ENCODE data around the gene ZNF483.
"Not testable (repeated sequence)": the region's sequence is repeated elsewhere in the genome, so short reads cannot be mapped to it uniquely, and the experiment has no call there.

Gene ZNF483

DNA sequence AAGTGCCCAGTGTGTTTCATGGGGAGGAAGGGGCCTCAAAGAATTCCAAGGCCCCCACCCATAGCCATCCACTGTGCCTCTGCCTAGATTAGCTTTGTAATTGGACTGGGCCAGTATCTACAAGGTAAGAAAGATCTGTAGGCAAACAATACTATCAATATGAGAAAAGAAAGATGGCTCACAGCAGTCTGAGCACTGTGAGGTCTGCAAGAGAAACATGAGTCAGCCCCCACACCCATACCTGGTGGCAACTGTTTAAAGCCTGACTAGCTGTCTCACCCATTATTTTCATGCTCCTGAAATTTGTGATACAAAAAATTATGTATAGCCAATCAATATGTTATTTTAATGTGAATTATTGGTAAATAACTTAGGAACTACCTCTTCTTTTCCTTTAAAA lies 10.0 kb upstream of the ZNF483 start:
- peaks cover 16% of the 10 kb centered on the region for H3K9me3 Mint-ChIP-seq
- H3K4me3 Mint-ChIP-seq, result no peak overlapping the region
- H3K4me1 Mint-ChIP-seq, result peaks cover 3% of the 10 kb centered on the region
- peaks cover 5% of the 10 kb centered on the region for H3K27me3 Mint-ChIP-seq
- H3K27ac Mint-ChIP-seq, result no peak overlapping the region
- ATAC-seq, result no peak
- DNase-seq, result no peak
- peaks cover 2% of the 10 kb centered on the region for H3K36me3 Mint-ChIP-seq (ENCODE audit: low read depth)

DNA sequence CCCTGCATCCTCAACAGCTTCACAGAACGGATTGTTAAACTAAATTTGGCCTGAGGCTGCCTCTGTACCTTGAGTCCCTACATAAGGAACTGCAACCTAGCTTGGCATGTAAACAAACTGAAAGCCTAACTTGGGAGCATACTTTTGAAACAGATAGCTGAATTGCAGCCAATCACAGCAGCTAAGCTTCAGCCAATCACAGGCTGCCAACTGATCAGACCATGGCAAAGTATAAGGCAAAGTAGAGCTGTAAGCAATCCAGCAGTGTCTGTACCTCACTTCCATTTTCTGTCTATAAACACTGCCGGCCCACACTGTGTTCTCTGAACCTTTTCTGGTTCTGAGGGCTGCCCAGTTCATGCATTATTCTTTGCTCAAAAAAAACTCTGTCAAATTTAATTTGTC lies 8.9 kb upstream of the ZNF483 start:
- H3K36me3 Mint-ChIP-seq (ENCODE audit: low read depth), result peaks cover 1% of the 10 kb centered on the region
- no peaks in the 10 kb centered on the region for H3K4me1 Mint-ChIP-seq
- no peak overlapping the region for H3K27ac Mint-ChIP-seq
- peaks cover 9% of the 10 kb centered on the region for H3K9me3 Mint-ChIP-seq
- no peak for ATAC-seq
- peaks cover 10% of the 10 kb centered on the region for H3K27me3 Mint-ChIP-seq
- no peak overlapping the region for H3K4me3 Mint-ChIP-seq
- DNase-seq, result no peak

DNA sequence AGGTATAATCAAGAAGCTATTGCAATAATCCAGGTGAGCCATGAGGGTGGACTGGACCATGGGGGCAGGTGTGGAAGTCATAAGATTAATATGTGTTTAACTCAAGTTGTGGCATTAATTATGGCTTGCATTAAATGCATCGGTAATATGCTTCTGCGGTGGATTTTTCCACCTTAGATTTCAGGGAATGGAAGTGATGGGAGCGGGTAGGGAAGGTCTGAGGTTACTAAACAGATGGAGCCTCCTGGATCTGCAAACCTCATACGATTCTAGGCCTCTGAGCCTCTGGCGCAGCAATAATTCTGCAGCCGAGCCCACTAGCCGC lies 286 bp upstream of the ZNF483 start:
- H3K9me3 Mint-ChIP-seq, result peaks cover 5% of the 10 kb centered on the region
- peaks cover 17% of the 10 kb centered on the region for H3K27me3 Mint-ChIP-seq
- peak overlapping the region; percentile 79 for H3K4me3 Mint-ChIP-seq
- DNase-seq (no peak), ATAC-seq (no peak)
- peaks cover 10% of the 10 kb centered on the region for H3K36me3 Mint-ChIP-seq (ENCODE audit: low read depth)
- peaks cover 23% of the 10 kb centered on the region for H3K4me1 Mint-ChIP-seq
- H3K27ac Mint-ChIP-seq, result peak overlapping the region; percentile 43

DNA sequence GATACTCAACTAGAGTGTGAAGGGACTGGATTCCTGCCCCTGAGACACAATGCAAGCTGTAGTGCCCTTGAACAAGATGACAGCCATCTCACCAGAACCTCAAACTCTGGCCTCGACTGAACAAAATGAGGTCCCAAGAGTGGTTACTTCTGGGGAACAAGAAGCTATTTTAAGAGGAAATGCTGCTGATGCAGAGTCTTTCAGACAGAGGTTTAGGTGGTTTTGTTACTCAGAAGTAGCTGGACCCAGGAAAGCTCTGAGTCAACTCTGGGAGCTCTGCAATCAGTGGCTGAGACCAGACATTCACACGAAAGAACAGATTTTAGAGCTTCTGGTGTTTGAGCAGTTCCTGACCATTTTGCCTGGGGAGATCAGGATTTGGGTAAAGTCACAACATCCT lies 2.4 kb downstream of the ZNF483 start:
- no peak for DNase-seq
- Mint-ChIP-seq H3K4me3 (no peak overlapping the region), H3K27me3 (peaks cover 10% of the 10 kb centered on the region), H3K27ac (no peak overlapping the region), H3K4me1 (peaks cover 23% of the 10 kb centered on the region), H3K9me3 (peaks cover 9% of the 10 kb centered on the region), H3K36me3 (ENCODE audit: low read depth) (peaks cover 18% of the 10 kb centered on the region)
- peak; percentile 45 for ATAC-seq

DNA sequence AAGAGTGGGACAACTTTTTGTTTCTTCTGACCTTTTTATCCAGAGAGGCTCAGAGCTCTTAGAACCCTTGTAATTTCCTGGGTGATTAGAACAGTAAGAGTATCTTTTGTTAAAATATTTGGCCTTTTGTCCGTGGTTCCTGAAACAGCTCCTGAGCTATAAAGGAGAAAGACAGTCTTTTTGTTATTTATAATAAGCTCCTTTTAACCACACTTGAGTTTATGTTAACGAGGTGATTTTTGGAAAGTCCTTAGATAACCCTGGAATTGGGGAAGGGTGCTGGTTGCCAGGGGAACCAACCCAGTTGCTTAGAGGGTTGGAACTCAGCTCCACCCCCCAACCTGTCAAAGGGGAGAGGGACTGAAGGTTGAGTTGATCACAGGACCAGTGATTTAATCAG lies 4.8 kb downstream of the ZNF483 start:
- peaks cover 38% of the 10 kb centered on the region for H3K36me3 Mint-ChIP-seq (ENCODE audit: low read depth)
- H3K27me3 Mint-ChIP-seq, result no peaks in the 10 kb centered on the region
- no peak overlapping the region for H3K4me3 Mint-ChIP-seq
- H3K9me3 Mint-ChIP-seq, result peaks cover 19% of the 10 kb centered on the region
- H3K27ac Mint-ChIP-seq, result no peak overlapping the region
- ATAC-seq (no peak), DNase-seq (no peak)
- H3K4me1 Mint-ChIP-seq, result peaks cover 19% of the 10 kb centered on the region

DNA sequence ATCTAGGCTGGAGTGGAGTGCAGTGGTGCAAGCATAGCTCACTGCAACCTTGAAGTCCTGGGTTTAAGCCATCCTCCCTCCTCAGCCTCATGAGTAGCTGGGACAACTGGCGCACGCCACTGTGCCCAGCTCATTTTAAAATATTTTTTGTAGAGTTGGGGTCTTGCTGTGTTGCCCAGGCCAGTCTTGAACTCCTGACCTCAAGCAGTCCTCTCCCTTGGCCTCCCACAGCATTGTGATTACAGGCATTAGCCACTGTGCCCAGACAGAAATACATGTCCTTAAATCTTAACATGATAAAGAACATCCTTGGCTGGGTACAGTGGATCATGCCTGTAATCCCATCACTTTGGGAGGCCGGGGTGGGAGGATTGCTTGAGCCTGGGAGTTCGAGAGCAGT lies 6.7 kb downstream of the ZNF483 start:
- ATAC-seq, result no peak
- no peak overlapping the region for H3K4me3 Mint-ChIP-seq
- H3K27ac Mint-ChIP-seq, result no peak overlapping the region
- peaks cover 6% of the 10 kb centered on the region for H3K4me1 Mint-ChIP-seq
- H3K36me3 Mint-ChIP-seq (ENCODE audit: low read depth), result peaks cover 45% of the 10 kb centered on the region
- H3K9me3 Mint-ChIP-seq, result peaks cover 27% of the 10 kb centered on the region
- no peaks in the 10 kb centered on the region for H3K27me3 Mint-ChIP-seq
- DNase-seq, result no peak

DNA sequence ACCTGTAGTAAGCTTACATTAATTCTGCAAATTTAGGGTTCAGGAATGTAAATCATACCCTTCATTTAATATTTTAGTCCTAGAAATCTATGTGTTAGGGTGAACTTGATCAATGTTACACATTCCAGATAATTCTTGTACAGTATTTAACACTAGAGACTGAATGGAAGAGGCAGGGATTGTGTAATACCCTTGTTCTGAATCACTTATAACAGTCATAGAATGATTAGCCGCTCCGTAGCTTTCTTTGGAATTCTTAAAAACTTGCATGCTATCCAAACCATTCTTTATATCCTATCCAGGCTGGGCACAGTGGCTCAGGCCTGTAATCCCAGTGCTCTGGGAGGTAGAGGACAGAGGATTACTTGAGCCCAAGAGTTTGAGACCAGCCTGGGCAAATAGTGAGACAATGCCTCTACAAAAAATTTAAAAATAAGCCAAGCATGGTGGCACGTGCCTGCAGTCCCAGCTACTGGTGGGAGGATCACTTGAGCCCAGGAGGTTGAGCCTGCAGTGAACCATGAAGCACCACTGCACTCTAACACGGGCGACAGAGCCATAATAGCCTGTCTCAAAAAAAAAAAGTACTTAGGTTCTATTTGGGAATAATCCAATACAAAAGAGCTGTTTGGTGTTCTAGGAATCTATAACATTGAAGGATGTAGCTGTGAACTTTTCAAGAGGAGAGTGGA lies 8.3 kb downstream of the ZNF483 start:
- DNase-seq, result no peak
- Mint-ChIP-seq H3K36me3 (ENCODE audit: low read depth) (peaks cover 51% of the 10 kb centered on the region), H3K4me3 (no peak overlapping the region), H3K27ac (no peak overlapping the region), H3K27me3 (no peaks in the 10 kb centered on the region), H3K4me1 (no peaks in the 10 kb centered on the region), H3K9me3 (peaks cover 32% of the 10 kb centered on the region)
- ATAC-seq, result no peak

DNA sequence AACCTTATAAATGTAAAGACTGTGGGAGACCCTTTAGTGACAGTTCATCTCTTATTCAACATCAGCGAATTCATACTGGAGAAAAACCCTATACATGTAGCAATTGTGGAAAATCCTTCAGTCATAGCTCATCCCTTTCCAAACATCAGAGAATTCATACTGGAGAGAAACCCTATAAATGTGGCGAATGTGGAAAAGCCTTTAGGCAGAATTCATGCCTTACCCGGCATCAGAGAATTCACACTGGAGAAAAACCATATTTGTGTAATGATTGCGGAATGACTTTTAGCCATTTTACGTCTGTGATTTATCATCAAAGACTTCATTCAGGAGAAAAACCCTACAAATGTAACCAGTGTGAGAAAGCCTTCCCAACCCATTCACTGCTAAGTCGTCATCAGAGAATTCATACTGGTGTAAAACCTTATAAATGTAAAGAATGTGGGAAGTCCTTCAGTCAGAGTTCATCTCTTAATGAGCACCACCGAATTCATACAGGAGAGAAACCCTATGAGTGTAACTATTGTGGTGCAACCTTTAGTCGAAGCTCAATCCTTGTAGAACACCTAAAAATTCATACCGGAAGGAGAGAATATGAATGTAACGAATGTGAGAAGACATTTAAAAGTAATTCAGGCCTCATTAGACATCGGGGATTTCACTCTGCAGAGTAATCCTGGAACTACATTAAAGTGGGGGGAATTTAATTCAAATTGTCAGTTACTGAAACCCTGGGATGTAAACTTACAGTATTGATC lies 17.7 kb downstream of the ZNF483 start:
- H3K4me3 Mint-ChIP-seq, result no peak overlapping the region
- no peak overlapping the region for H3K27ac Mint-ChIP-seq

DNA sequence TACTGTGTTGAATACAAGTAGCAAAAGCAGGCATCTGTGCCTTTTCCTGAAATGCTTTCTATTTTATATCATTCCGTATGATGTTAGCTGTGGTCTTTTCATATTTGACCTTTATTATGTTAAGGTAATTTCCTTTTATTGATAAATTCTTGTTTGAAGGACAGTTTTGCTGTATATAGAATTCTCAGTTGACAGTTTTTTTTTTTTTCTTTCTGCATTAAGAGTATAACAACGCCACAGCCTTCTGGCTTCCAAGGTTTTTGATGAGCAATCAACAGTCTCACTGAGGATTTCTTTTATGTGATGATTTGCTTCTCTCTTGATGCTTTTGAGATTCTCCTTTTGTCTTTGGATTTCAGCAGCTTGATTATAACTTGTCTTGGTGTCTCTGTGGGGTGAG lies 23.6 kb downstream of the ZNF483 start:
- Mint-ChIP-seq H3K4me3 (no peak overlapping the region), H3K36me3 (ENCODE audit: low read depth) (peaks cover 56% of the 10 kb centered on the region), H3K9me3 (peaks cover 68% of the 10 kb centered on the region), H3K27ac (no peak overlapping the region), H3K4me1 (no peaks in the 10 kb centered on the region), H3K27me3 (no peaks in the 10 kb centered on the region)
- DNase-seq (no peak), ATAC-seq (no peak)

More for the DNA sequence above, 17.7 kb downstream of the ZNF483 start:
- H3K9me3 Mint-ChIP-seq, result peaks cover 70% of the 10 kb centered on the region
- ATAC-seq (no peak), DNase-seq (no peak)
- H3K36me3 Mint-ChIP-seq (ENCODE audit: low read depth), result peaks cover 69% of the 10 kb centered on the region
- no peaks in the 10 kb centered on the region for H3K4me1 Mint-ChIP-seq
- H3K27me3 Mint-ChIP-seq, result no peaks in the 10 kb centered on the region

DNA sequence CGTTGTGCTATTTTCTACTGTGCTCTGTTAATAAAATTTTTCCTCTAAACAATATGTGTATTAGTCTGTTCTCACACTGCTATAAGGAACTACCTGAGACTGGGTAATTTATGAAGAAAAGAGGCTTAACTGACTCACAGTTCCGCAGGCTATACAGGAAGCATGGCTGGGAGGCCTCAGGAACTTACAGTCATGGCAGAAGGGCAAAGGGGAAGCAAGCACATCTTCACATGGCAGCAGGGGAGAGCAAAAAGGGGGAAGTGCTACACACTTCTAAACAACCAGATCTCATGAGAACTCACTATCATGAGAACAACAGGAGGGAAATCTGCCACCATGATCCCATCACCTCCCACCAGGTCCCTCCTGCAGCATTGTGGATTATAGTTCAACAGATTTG lies 30.4 kb downstream of the ZNF483 start:
- DNase-seq, ATAC-seq, H3K4me1 Mint-ChIP-seq, H3K4me3 Mint-ChIP-seq, H3K27ac Mint-ChIP-seq, H3K27me3 Mint-ChIP-seq: not testable (repeated sequence)
- Mint-ChIP-seq H3K36me3 (ENCODE audit: low read depth) (peaks cover 34% of the 10 kb centered on the region), H3K9me3 (peaks cover 56% of the 10 kb centered on the region)

DNA sequence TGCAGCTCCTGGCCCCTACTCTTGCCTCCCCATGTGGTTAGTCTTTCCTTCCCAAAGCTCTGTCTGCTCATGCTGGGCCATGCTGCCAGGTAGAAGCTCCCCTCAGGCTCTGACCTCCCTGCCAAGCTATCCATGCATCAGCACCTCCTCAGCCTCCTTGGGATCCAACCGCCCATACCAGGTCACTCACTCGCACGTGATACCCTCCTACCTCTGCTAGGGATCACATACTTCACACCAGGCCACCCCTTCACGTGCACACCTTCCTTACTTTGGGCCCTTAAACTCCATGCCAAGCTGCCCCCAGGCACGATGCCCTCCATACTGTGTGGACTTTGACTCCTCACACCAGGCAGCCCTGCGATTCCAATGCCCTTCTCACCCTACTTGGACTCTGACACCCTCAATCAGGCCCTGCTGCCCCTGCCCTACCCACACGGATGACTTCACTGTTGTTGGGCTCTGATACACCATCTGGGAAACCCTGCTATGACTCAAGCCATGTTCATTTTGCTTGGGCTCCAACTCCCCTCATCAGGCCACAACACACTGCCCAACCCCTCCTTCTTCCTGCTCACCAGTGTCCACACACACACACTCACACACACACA lies 34.1 kb downstream of the ZNF483 start:
- Mint-ChIP-seq H3K4me1 (no peaks in the 10 kb centered on the region), H3K27ac (no peak overlapping the region), H3K9me3 (peaks cover 42% of the 10 kb centered on the region), H3K36me3 (ENCODE audit: low read depth) (peaks cover 17% of the 10 kb centered on the region), H3K27me3 (no peaks in the 10 kb centered on the region), H3K4me3 (no peak overlapping the region)
- no peak for ATAC-seq
- DNase-seq, result no peak

DNA sequence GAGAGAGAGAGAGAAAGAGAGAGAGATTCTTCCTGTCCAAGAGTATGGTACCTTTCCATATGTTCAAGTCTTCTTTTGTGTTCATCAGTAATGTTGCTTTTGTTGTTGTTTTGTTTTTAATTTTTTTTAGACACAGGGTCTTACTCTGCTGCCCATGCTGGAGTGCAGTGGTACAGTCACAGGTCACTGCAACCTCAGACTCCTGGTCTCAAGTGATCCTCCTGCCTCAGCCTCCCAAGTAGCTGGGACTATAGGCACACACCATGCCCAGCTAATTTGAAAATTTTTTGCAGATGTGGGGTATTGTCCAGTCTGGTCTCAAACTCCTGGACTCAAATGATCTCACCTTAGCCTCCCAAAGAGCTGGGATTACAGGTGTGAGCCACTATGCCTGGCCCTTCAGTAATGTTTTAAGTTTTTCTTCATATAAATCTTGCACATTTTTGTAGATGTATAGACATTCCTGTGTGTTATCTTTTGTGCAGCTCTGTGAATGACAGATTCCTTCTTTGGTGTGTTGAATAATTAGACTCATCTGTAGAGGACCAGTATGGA lies 36.3 kb downstream of the ZNF483 start:
- peaks cover 5% of the 10 kb centered on the region for H3K36me3 Mint-ChIP-seq (ENCODE audit: low read depth)
- H3K4me3 Mint-ChIP-seq, result no peak overlapping the region
- no peak overlapping the region for H3K27ac Mint-ChIP-seq
- peaks cover 24% of the 10 kb centered on the region for H3K9me3 Mint-ChIP-seq
- DNase-seq, result no peak
- ATAC-seq, result no peak
- H3K27me3 Mint-ChIP-seq, result no peaks in the 10 kb centered on the region
- no peaks in the 10 kb centered on the region for H3K4me1 Mint-ChIP-seq

DNA sequence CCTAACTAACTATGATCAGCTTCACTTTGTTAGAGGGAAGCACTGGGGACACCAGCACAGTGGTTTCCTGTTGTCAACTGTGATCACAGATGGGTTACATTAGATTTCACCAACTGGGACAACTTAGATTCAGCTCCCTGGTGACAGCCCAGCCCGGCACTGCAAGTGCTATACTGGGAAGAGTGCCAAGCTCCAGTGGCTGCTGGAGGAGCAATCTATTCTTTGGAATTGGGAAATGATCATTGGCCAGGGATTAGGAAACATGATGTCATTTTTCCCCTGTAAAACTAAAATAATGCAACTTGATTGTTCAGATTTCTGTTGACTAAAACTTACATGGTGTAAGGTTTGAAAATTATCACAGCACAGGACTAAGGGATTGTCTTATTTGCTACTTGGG lies 41.3 kb downstream of the ZNF483 start:
- peaks cover 1% of the 10 kb centered on the region for H3K27me3 Mint-ChIP-seq
- DNase-seq, result no peak
- H3K27ac Mint-ChIP-seq, result no peak overlapping the region
- H3K4me3 Mint-ChIP-seq, result no peak overlapping the region
- no peaks in the 10 kb centered on the region for H3K4me1 Mint-ChIP-seq
- H3K36me3 Mint-ChIP-seq (ENCODE audit: low read depth), result peaks cover 10% of the 10 kb centered on the region
- no peak for ATAC-seq
- peaks cover 43% of the 10 kb centered on the region for H3K9me3 Mint-ChIP-seq

DNA sequence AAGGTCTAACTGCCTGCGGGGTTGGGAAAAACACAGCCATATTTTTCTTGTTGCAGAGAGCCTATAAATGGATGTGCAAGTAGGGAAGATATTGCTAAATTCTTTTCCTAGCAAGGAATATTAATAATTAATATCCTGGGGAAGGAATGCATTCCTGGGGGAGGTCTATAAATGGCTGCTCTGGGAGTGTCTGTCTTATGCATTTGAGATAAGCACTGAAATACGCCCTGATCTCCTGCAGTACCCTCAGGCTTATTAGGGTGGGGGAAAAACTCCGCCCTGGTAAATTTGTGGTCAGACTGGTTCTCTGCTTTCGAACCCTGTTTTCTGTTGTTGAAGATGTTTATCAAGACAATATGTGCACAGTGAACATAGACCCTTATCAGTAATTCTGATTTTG lies 43.1 kb downstream of the ZNF483 start:
- not testable (repeated sequence) for H3K27ac Mint-ChIP-seq, H3K4me3 Mint-ChIP-seq, H3K4me1 Mint-ChIP-seq, ATAC-seq, H3K27me3 Mint-ChIP-seq, DNase-seq
- Mint-ChIP-seq H3K36me3 (ENCODE audit: low read depth) (peaks cover 10% of the 10 kb centered on the region), H3K9me3 (peaks cover 43% of the 10 kb centered on the region)
